HG02885 (cell line): Measurements from ENCODE around the gene SNED1.

Experiments
- ATAC-seq: cut with Tn5 transposase; IDR thresholded peaks from one replicate; pipeline ENCODE4 v1.9.1; 2021; ENCODE audit warnings: mild to moderate bottlenecking; ENCODE audit not compliant: unreplicated experiment, poor library complexity

SNED1 gene

DNA sequence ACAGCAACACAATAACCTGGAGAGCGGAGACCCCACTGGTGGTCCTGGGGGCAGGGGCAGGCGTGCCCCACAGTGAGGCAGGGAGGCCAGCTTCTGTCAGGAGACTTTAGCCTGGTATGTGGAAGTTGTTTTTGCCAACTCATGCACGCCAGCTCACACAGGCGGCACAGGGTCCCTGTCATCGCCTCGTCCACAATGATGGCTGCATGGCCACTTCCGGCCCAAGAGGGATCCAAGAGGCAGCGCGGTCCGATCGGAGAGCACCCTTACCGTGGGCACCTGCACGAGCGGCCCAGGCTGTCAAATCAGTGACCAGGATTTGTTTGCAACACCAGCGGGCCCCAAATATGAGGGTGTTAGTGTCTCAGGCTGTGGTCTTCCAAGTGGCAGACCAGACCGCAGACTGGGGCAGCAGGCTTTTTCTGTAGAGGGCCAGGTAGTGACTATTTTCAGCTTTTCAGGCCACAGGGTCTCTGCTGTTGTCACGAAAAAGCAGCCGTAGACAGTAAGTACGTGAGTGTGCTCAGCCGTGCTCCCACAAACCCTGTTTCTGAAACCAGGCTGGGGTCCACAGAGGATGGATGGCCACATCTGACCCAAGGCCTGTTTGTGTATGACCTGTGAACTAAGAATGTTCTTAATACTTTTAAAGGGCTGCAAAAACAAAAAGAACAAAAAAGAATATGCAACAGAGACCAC is 21.2 kb downstream of the SNED1 start:
- ATAC-seq = no peak

DNA sequence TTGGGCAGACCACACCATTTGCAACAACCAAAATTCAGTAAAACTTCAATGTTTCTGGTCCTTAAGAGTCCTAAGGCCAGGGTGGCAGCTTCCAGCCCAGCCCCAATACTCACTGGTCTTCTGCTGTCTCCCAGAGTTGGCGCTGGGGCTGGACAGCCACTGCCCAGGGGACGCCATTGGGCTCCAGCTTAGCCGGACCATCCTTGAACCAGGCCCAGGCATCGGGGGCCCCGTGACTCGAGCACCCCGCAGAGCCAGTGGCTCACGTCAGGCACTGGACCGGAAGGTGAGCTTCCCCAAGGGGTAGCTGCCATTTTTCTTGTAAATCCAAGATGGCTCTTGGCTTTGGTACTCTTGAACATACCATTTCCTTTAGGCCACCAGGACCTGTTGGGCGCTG is 21.8 kb downstream of the SNED1 start:
- ATAC-seq = no peak

DNA sequence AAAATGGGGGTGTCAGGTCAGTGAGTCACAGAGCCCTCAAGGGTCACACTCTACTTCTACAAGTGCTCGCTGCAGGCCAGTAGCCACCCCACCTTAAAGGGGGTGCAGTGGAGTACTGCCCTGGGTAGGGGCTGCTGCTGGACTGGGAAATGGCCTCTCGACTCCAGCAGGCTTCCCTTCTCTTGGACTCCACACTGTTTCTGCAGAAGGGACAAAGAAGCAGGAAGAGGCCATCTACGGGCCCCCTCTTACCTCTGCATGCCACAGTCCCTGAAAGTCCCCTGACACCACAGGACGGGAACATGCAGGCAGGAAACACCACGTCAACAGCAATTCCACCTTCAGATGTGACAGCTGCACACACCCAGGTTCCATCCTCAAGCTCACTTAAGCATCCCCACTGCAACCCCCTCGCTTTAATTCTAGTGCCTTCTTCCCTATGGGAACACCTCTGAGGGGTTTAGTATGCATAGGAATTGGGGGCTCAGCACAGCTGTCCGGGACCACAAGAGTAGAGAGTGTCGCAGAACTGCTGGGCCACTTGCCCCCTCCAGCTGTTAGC is 22.3 kb downstream of the SNED1 start:
- ATAC-seq = no peak

DNA sequence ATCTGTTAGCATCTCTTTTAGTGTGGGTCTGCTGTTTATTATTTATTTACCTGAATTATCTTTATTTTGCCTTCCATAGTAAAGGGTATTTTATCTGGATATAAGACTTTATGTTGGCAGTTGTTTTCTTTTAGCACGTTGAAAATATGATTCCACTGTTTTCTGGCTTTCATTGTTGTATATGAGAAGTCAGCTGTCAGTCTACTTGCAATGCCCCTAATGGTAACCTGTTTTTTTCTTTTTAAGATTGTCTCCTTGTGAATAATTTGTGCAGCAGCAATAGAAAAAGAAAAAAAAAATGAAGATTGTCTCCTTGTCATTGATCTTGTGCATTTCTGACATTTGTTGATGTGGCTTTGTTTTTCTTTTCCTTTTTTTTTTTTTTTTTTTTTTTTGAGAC is 27.2 kb downstream of the SNED1 start:
- ATAC-seq = no peak

DNA sequence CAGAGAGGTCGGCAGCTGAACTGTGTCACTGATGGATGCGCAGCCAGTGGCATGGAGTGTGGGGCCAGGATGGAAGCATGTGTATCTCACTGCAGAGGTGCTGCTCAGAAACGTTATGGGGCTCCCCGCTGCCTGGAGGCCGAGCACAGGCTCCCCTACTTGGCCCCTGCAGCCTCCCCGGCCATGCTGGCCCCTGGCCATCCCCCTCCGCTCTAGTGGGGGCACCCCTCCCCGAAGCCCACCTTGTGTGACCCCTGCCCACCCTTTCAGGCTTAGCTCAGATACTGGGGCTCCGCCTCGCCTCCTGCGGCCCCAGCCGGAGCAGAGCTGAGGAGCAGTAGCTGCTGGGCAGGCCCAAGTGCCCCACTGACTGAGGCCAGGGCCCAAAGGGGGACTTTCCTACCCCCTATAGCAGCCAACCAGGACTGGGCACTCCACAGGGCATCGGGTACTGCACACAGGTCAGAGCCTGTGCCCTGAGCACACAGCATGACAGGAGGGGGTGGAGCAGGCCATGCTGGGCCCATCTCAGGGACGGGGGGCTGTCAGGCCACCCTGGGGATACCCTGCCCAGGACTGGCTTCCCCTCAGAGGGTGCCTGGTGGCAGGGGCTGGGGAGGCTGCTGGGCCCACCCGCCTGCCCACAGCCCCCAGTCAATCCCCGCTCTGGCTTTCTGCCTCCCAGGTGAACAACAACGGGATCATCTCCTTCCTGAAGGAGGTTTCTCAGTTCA is 31.3 kb downstream of the SNED1 start:
- ATAC-seq = no peak

DNA sequence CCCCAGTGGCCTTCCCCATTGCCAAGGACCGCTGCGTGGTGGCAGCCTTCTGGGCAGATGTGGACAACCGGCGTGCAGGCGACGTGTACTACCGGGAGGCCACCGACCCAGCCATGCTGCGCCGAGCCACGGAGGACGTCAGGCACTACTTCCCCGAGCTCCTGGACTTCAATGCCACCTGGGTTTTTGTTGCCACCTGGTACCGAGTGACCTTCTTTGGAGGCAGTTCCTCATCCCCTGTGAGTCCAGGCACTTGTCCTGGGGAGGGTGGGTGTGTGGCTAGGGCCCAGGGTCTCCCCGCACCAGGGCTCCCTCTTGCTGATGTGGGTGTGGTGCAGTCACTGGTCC is 31.9 kb downstream of the SNED1 start:
- no peak for ATAC-seq

DNA sequence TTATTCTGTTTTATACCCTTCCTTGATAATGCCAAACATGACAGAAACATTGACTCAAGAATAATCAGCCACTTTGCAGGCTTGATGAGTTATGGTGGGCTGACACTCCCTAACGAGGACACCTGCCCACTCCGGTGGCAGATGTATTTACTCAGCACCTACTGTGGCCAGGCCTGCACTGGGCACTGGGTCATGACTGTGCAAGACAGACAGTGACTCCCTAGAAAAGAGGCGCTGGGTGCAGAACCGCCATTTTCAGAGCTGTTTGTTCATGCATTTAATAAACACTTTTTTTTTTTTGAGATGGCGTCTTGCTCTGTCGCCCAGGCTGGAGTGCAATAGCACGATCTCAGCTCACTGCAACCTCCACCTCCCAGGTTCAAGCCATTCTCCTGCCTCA is 32.5 kb downstream of the SNED1 start:
- ATAC-seq = no peak

DNA sequence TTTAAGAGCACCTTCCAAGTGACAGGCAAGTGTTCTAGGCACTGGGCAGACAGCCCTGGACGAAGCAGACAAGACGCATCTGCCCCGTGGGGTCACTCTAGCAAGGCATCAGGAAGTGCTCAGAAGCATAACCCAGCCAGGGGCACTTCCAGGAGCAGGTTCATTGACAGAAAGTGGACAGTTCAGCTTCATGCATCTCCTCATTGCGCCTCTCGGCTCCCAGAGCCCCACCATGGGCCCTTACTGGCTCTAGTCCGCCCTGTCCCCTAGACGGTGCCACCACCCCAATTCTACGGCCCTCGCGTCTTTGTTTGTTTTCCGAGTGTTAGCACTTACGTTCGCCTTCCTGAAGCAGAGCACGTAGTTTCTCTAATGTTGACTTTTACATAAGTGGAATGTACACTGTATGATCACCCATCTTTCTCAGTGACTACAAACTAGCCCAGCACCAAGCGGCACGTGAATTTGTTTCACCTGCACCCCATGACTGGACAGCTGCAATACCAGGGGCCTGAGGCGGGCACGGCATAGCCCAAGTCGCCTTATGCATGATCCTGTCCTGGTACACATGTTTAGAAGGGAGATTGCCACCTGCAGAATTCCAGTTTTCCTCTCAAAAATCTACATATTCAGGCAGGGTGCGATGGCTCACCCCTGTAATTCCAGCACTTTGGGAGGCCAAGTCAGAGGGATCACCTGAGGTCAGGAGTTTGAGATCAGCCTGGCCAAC is 33.2 kb downstream of the SNED1 start:
- ATAC-seq = no peak

DNA sequence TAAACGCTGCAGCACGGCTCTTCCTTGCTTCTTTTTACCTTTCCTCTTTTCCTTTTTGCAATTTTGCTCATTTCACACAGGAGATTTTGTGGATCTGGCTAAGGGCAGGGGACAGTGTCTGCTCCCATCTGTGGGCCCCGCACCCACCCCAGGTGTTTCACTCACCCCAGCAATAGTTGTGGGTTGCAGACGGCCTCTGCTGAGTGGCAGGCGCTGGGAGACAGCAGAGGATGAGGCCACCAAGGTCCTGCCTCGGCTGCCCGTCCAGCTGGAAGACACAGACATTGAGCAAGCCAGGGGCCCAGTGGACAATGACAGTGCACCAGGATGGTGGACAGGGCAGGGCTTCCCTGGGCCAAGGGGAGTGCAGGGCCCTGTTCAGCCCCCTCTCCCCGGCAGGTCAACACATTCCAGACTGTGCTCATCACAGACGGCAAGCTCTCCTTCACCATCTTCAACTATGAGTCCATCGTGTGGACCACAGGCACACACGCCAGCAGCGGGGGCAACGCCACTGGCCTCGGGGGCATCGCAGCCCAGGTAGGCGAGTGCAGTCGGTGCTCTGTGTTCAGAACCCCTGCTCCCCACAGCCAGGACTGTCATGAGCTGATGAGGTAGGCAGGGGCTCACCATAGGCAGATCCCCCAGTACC is 35.0 kb downstream of the SNED1 start:
- ATAC-seq = no peak

DNA sequence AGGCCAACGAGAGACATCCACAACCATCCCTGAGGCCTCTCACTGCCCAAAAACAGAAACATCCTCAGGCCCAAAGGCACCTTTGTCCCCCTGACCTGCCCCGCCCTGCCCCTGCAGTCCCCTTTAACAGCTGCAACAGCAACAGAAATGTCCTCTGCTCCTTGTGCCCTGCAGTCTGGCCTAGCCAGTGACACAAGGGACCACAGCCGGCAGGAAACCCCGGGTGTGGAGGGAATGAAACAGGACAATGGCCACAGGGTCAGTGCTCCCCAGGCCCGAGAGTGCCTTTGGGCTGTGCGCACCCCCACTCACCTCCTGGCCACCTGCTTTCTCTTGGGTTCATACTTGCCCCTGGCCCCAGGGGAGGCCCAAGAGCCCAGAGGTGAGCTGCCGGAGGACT is 35.6 kb downstream of the SNED1 start:
- no peak for ATAC-seq

DNA sequence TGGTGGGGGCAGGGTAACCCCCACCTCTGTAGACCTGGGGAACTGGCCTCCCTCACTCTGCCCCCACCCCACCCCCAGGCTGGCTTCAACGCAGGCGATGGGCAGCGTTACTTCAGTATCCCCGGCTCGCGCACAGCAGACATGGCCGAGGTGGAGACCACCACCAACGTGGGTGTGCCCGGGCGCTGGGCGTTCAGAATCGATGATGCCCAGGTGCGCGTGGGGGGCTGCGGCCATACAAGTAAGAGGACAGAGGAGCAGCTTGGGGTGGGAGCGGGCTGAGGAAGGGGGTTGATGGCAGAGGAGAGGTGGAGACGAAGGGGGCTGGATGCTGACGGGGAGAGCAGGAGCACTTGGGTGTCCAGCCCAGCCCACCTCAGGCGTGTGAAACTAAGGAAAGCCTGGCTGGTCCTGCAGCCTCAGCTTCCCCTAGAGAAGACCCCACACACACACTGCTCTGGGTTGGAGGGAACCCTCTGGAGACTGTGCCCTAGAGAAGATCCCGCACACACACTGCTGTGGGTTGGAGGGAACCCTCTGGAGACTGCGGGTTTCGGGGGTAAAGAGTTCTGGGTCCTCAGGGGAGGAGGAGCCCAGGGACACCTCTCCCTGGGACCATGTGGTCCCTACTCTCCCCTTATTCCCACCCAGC is 36.2 kb downstream of the SNED1 start:
- no peak for ATAC-seq

DNA sequence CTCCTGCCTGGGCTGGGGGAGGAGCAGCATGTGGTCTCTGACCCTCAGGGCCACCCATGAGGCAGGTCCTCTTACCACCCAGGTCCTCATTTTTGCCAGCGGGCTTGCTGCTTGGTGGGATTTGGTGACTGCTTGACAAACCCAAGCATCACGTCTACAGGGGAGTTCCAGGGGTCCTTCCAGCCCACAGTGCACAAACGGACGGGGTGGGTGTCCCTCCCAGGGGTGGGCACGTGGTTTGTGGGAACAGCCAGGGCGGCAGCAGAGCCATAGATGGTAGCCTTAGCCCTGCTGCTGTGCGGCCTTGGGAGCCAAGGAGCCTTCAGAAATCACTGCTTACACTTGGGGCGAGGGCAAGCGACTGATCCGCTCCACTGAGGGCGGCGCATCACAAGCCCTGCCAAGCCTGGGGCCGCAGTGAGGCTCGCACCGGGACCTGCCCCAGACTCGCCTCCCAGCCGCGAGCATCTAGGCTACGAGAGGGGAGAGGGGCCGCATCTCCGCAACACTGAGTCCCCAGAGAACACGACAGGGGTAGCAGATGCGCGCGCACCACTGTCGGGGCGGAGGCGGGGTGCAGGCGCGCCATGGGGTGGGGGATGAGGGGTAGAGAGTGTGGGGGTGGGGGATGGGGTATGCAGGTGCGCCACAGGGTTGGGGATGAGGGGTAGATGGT is 36.9 kb downstream of the SNED1 start:
- ATAC-seq = no peak

DNA sequence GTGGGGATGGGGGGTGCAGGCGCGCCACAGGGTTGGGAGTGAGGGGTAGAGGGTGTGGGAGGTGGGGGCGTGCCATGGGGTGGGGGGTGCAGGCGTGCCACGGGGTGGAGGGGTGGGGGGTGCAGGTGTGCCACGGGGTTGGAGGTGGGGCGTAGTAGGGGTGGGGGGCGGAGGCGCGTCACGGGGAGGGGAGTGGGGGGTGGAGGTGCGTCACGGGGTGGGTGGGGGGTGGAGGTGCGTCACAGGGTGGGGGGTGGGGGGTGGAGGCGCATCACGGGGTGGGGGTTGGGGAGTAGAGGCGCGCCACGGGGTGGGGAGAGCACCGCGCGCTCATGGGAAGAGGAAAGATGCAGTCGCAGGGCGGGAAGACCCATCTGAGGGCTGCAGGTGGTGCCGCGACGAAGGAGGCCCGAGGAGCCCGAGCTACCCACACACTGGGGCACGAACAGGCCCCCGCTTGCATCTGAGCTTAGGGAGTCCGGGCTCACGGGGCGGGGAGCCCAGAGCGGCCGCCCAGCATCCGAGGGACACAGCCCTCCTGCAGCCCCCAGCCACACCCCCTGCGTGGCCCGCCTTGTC is 37.5 kb downstream of the SNED1 start:
- peak; percentile 9 for ATAC-seq

DNA sequence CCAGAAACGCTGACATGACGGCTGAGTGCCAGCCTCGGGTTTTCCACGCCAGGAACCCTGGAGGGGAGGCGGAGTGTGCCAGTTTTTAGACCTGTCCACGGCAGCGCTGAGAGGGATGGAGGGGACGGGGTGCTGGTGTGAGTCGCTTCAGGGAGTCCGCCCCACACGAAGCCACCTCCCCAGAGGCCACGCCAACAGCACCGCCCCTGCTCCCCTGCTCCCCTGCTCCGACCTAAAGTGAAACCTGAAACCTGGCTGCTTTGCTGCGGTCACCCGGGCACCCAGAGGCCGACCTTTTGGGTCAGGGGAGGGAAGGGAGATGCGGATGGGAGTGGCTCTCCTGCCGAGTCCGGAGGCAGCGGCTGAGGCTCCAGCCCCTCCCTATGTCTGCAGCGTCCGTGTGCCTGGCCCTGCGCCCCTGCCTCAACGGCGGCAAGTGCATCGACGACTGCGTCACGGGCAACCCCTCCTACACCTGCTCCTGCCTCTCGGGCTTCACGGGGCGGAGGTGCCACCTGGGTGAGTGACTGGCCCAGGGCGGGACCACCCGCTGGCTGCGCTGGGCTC is 38.1 kb downstream of the SNED1 start:
- ATAC-seq = peak; percentile 58

DNA sequence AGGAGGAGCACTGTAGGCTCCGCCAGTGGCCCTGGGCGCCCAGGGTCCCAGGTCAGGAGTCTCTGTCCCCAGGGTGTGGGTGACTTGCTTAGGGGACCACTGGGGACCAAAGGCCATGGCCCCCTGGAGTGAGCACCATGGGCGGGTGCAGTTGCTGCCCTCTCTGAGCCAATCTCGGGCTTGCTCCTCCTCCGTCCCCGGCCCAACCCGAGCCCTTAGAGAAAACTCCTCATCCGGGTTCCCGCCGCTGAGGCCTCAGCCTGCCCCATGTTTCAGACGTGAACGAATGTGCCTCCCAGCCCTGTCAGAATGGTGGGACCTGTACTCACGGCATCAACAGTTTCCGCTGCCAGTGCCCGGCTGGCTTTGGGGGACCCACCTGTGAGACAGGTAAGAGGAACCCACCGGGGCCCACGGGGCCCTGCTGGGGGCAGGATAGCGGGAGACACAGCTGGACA is 38.6 kb downstream of the SNED1 start:
- peak; percentile 40 for ATAC-seq

DNA sequence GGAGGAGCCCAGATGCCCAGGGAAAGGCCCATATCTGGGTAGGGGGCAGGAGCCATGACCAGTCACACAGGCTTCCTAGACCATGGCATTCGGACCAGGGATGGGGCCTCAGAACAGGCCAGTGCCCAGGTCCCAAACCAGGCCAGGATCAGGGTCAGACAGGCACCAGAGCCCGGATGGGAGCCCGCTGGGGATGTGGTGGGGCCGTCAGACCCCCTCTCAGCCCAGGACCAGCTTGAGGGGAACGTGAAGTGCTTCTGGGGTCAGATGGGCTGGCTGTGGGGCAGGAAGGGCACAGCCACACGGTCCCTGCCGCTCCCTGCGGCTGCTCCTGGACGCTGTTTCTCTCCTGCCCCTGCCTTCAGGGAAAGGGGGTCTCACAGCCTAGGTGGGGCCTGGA is 39.1 kb downstream of the SNED1 start:
- no peak for ATAC-seq

DNA sequence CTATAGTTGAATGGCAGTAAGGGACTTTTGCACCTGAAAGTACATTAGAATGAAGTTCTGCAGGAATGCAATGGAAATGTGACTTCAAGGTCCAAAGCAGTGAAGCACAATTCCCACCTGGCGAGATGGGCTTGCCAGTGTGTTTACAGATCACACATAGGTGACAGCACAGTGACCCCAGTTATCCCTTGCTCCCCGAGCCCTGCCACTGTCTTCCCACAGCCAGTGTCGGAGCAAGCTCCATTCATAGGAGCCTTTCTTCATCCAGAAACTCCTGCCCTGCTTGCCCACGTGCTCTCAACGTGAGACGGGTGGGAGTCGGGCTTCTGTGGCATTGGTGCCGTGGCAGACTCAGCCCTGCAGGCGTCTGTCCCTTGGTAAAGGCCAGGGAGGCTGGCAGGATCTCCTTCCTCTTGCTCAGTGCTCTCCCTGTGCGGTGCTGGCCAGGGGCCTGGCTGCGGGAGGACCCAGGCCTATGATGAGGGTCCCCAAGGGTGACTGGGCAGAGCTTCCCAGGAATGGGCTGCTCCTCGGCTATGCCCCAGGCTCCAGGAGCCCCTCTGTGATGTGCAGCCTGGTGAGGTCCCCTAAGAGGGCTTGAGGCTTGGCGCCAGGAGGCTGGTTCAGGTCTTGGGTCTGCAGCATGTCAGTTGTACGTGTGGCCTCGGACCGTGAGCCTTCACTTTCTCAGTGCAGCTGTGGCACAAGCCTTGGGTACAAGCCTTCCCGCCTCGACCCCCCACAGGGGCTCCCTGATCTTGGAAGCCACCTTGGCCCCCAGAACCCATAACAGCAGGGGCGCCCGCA is 40.2 kb downstream of the SNED1 start:
- ATAC-seq = no peak

DNA sequence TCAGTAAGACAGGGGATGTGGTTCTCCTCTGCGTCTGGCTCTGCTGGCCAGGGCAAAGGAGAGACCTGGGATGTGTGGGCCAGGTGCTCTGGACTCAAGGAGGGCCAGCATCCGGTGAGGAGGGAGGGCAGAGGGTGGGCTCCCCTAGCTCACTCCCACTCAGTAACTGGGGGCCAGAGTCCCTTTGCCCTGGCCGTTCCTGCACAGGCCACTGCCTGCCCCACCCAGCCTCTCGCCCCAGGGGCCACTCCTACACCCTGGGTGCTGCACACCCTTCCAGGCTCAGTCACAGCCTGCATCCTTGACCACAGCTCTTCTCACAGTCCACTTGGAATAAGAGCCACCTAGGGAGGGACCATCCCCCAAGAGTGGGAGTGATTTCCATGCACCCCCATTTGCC is 41.0 kb downstream of the SNED1 start:
- no peak for ATAC-seq
